GM23338 (cell line): ENCODE measurements around the gene NACAD. TPM values are rescaled to one million over a fixed set of nuclear protein-coding genes. Genes with fewer than 3 reads are reported as not detected.

Experiments
- ATAC-seq: fragments of 200-7000 bp; cut with Tn5 transposase; 3 replicates; pipeline ENCODE4 v1.9.1; 2020
- DNase-seq: peaks from one replicate; pipeline ENCODE4 v3.0.0-alpha.2; 2015; ENCODE audit warnings: low spot score
- H2AFZ ChIP-seq: fragments of 200-600 bp; sonication (generic); 2 replicates; pipeline ENCODE4 v1.8.0; 2016; ENCODE audit warnings: antibody characterized with exemption, mild to moderate bottlenecking, moderate library complexity
- H3F3A ChIP-seq: fragments of 200-600 bp; sonication (generic); replicated peaks from 2 replicates; pipeline ENCODE4 v1.8.0; 2017; ENCODE audit warnings: antibody characterized with exemption, mixed run types, low read depth
- H3K27ac ChIP-seq: fragments of 200-600 bp; sonication (generic); 2 replicates; pipeline ENCODE4 v1.6.1; 2016; ENCODE audit warnings: low read depth
- H3K27me3 ChIP-seq: fragments of 200-600 bp; sonication (generic); 2 replicates; pipeline ENCODE4 v1.8.0; 2016; ENCODE audit warnings: mild to moderate bottlenecking, mixed run types, moderate library complexity; ENCODE audit not compliant: insufficient read depth
- H3K36me3 ChIP-seq: fragments of 200-600 bp; sonication (generic); 2 replicates; pipeline ENCODE4 v1.8.0; 2016; ENCODE audit warnings: mild to moderate bottlenecking; ENCODE audit not compliant: insufficient read depth
- H3K4me1 ChIP-seq: fragments of 200-600 bp; sonication (generic); 2 replicates; pipeline ENCODE4 v1.8.0; 2016; ENCODE audit warnings: mild to moderate bottlenecking, moderate library complexity; ENCODE audit not compliant: insufficient read depth
- H3K4me2 ChIP-seq: fragments of 200-600 bp; sonication (generic); 2 replicates; pipeline ENCODE4 v1.7.1; 2017; ENCODE audit warnings: mixed run types
- H3K4me3 ChIP-seq: fragments of 200-600 bp; sonication (generic); 2 replicates; pipeline ENCODE4 v1.6.1; 2016; ENCODE audit warnings: mixed run types
- H3K79me2 ChIP-seq: fragments of 200-600 bp; sonication (generic); replicated peaks from 2 replicates; pipeline ENCODE4 v1.8.0; 2017; ENCODE audit warnings: mild to moderate bottlenecking; ENCODE audit not compliant: insufficient read depth
- H3K9me2 ChIP-seq: fragments of 200-600 bp; sonication (generic); 2 replicates; pipeline ENCODE4 v1.8.0; 2017; ENCODE audit not compliant: insufficient read depth
- H4K20me1 ChIP-seq: fragments of 200-600 bp; sonication (generic); replicated peaks from 2 replicates; pipeline ENCODE4 v1.8.0; 2017; ENCODE audit warnings: mild to moderate bottlenecking; ENCODE audit not compliant: insufficient read depth
- H3K27ac Mint-ChIP-seq: 2 replicates; pipeline ENCODE4 v1.8.0; 2020; ENCODE audit warnings: inconsistent platforms, mild to moderate bottlenecking, moderate library complexity, mixed read lengths
- H3K27me3 Mint-ChIP-seq: 3 replicates; pipeline ENCODE4 v1.8.0; 2022; ENCODE audit warnings: low read depth, mild to moderate bottlenecking, moderate library complexity, mixed read lengths, inconsistent platforms; ENCODE audit not compliant: insufficient read depth, poor library complexity
- H3K36me3 Mint-ChIP-seq: 3 replicates; pipeline ENCODE4 v1.8.0; 2021; ENCODE audit warnings: low read depth, mild to moderate bottlenecking, inconsistent platforms, moderate library complexity, mixed read lengths
- H3K4me1 Mint-ChIP-seq: 3 replicates; pipeline ENCODE4 v1.8.0; 2020; ENCODE audit warnings: mild to moderate bottlenecking, inconsistent platforms, mixed read lengths
- H3K4me3 Mint-ChIP-seq: 3 replicates; pipeline ENCODE4 v1.8.0; 2021; ENCODE audit warnings: moderate library complexity, mild to moderate bottlenecking, inconsistent platforms, mixed read lengths
- H3K9me3 Mint-ChIP-seq: 3 replicates; pipeline ENCODE4 v1.8.0; 2020; ENCODE audit warnings: moderate library complexity, mild to moderate bottlenecking, inconsistent platforms, mixed read lengths
- CREB1 ChIP-seq: fragments of 250-450 bp; sonication (Bioruptor Pico); IDR thresholded peaks from 2 replicates; pipeline ENCODE4 v1.5.0; 2020; ENCODE audit warnings: low read depth, mild to moderate bottlenecking, moderate library complexity
- EZH2 ChIP-seq: fragments of 200-600 bp; sonication (generic); IDR thresholded peaks from one replicate; pipeline ENCODE4 v1.8.0; 2017; ENCODE audit warnings: antibody characterized with exemption, mild to moderate bottlenecking, low read depth; ENCODE audit not compliant: unreplicated experiment
- EZH2phosphoT487 ChIP-seq: fragments of 200-600 bp; sonication (generic); IDR thresholded peaks from one replicate; pipeline ENCODE4 v1.8.1; 2018; ENCODE audit warnings: antibody characterized with exemption; ENCODE audit not compliant: unreplicated experiment
- NANOG ChIP-seq: IDR thresholded peaks from 2 replicates; pipeline ENCODE4 v1.6.1; 2016; ENCODE audit warnings: antibody characterized with exemption, borderline replicate concordance
- POLR2AphosphoS5 ChIP-seq: IDR thresholded peaks from 2 replicates; pipeline ENCODE4 v1.6.1; 2016; ENCODE audit warnings: antibody characterized with exemption, low read depth
- REST ChIP-seq: IDR thresholded peaks from one replicate; pipeline ENCODE4 v1.6.1; 2018; ENCODE audit warnings: antibody characterized with exemption; ENCODE audit not compliant: unreplicated experiment
- STAT1 ChIP-seq: IDR thresholded peaks from one replicate; pipeline ENCODE4 v1.6.1; 2016; ENCODE audit warnings: antibody characterized with exemption; ENCODE audit not compliant: unreplicated experiment
- ZNF114 ChIP-seq: fragments of 250-450 bp; sonication (Bioruptor Pico); IDR thresholded peaks from 2 replicates; pipeline ENCODE4 v1.5.0; 2020; ENCODE audit warnings: mild to moderate bottlenecking, moderate library complexity
- ZNF331 ChIP-seq: fragments of 250-450 bp; sonication (Bioruptor Pico); IDR thresholded peaks from 2 replicates; pipeline ENCODE4 v1.5.0; 2020; ENCODE audit warnings: low read depth, mild to moderate bottlenecking, moderate library complexity
- ZNF462 ChIP-seq: fragments of 250-450 bp; sonication (Bioruptor Pico); IDR thresholded peaks from 2 replicates; pipeline ENCODE4 v1.5.0; 2020; ENCODE audit warnings: mild to moderate bottlenecking, moderate library complexity
- polyA plus RNA-seq: library from polyadenylated mRNA; unstranded; fragments of >200 nt; fragmentation: Nextera tagmentation; extraction: Ambion mirVana; gene quantifications from 2 replicates; pipeline ENCODE4 v1.2.1, GENCODE V29; 2016
- total RNA-seq: library from RNA; depleted of rRNA; stranded (reverse); fragments of >200 nt; shearing (Covaris generic); gene quantifications from 2 replicates; pipeline ENCODE4 v1.2.3, GENCODE V29; 2014
- TF ChIP-seq, protein P1 (sequence below): IDR thresholded peaks from 2 replicates; pipeline ENCODE4 v1.6.1; 2016; ENCODE audit warnings: antibody characterized with exemption

NACAD gene
- total and polyA plus RNA-seq, 2 experiments from 2014 or later = 6.1 to 11.2 TPM

DNA sequence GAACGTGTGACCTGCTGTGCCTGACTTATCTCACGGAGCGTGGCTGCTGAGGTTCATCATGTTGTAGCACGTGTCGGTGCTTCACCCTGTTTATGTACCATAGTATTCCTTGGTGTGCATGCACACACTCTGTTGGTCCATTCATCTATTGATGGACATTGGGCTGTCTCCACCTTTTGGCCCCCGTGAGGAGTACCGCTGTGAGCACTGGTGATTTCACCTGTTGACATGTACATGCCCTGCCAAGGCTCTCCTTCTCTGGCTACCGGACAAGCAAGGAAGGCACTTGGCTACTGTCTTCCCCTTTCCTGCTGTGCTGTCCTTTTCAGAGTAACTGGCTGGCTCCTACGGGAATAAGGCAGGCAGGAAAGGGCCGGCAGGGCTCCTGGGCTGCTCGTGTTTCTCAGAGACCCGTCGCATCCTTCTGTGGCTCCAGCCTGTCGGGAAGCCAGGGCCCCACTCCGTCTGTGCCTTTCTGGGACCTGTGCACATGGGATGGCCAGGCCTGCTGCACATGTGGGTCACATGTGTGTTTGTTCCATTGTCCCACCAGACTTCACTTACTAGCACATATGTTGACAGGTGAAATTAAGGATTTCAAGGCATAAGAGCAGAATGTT is 40.5 kb upstream of the NACAD start:
- no peak overlapping the region for H3K4me3 Mint-ChIP-seq
- H3K9me3 Mint-ChIP-seq = no peaks in the 10 kb centered on the region
- no peak for TF ChIP-seq NANOG
- TF ChIP-seq, protein P1, sequence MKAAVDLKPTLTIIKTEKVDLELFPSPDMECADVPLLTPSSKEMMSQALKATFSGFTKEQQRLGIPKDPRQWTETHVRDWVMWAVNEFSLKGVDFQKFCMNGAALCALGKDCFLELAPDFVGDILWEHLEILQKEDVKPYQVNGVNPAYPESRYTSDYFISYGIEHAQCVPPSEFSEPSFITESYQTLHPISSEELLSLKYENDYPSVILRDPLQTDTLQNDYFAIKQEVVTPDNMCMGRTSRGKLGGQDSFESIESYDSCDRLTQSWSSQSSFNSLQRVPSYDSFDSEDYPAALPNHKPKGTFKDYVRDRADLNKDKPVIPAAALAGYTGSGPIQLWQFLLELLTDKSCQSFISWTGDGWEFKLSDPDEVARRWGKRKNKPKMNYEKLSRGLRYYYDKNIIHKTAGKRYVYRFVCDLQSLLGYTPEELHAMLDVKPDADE = no peak
- TF ChIP-seq ZNF462 (CRISPR knock-in tag) = no peak
- TF ChIP-seq STAT1 = no peak
- no peak for TF ChIP-seq ZNF114 (CRISPR knock-in tag)
- TF ChIP-seq ZNF331 = no peak
- no peak for TF ChIP-seq CREB1
- no peak for TF ChIP-seq EZH2
- no peak for TF ChIP-seq EZH2phosphoT487
- TF ChIP-seq POLR2AphosphoS5 = no peak
- no peak for TF ChIP-seq REST
- no peak overlapping the region for H2AFZ ChIP-seq
- H3K27ac ChIP-seq = no peak overlapping the region
- H3K27me3 Mint-ChIP-seq = peaks cover 8% of the 10 kb centered on the region
- H4K20me1 ChIP-seq = no peaks in the 10 kb centered on the region
- DNase-seq (no peak), ATAC-seq (no peak)
- no peaks in the 10 kb centered on the region for H3K36me3 ChIP-seq
- no peak overlapping the region for H3K4me2 ChIP-seq
- H3K4me3 ChIP-seq = no peak overlapping the region
- H3K79me2 ChIP-seq = no peaks in the 10 kb centered on the region
- H3F3A ChIP-seq = no peaks in the 10 kb centered on the region; the same call in 1 of the 2 replicates
- H3K27ac Mint-ChIP-seq = no peak overlapping the region
- H3K27me3 ChIP-seq = no peaks in the 10 kb centered on the region
- H3K4me1 ChIP-seq = peaks cover under 1% of the 10 kb centered on the region; the same call in 1 of the 2 replicates
- H3K9me2 ChIP-seq = no peaks in the 10 kb centered on the region
- no peaks in the 10 kb centered on the region for H3K36me3 Mint-ChIP-seq
- H3K4me1 Mint-ChIP-seq = peaks cover 9% of the 10 kb centered on the region; the same call in 2 of the 3 replicates
